KG1 (cell line): ENCODE measurements around the gene KRTAP4-12.
"Not testable (repeated sequence)": the region's sequence is repeated elsewhere in the genome, so short reads cannot be mapped to it uniquely, and the experiment has no call there.

Source experiments
- DNase-seq: peaks from one replicate; lab custom pipeline; 2025; lab: John Stamatoyannopoulos, UW

KRTAP4-12 gene

DNA sequence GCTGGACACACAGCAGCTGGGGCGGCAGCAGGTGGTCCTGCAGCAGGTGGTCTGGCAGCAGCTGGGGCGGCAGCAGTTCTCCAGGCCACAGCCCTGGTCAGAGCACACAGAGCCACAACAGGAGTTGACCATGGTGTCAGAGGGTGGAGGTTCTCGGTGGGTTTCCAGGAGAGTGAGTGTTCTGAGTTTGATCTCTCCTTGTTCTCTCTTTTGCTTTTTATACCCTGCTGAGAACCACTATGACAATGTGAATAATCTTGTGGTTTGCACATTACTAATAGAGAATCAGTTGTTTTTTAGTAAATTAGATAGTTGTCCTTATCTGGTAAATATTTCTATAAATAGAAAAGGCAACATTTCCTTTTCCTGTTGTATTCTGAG lies at the start of gene KRTAP4-12:
KRTAP4-12 (minus strand) TSS at position 192 of the 381 bp plus-strand sequence; CDS start at position 132, 60 bp downstream.
- not testable (repeated sequence) for DNase-seq

DNA sequence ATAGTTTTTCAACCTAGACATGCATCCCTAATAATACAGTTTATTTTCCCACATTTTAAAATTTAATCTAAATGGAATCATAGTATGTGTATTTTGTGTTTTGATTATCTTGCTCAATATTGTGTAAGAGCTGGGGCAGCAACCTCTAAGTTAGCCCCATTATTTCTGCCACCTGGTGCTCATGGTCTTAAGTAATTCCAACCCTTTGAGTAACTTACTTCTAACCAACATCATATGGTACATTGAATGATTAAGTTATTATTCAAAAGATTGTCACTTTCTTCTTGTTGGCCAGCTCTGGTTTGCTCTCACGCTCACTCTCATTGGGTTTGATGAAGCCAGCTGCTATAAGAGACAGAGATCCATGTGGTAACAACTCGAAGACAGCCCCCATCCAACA lies 47.9 kb upstream of the KRTAP4-12 start:
- DNase-seq: no peak

DNA sequence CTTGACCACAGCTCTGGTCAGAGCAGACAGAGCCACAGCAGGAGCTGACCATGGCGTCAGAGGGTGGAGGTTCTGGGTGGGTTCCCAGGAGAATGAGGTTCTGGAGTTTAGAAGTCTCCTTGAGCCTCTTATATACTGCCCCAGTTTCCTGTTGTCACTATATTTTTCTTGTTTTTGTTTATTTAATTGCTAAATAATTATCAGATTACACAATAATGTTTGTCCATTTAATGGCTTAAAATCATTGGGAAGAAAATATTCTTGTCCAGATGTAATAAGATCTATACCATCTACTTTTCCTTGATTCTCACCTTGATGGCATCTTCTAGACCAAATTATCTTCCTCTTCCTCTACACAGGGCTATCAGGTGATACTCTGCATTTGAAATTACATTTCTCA lies 44.1 kb upstream of the KRTAP4-12 start, which contains the start of gene KRTAP4-3:
KRTAP4-3 (minus strand) TSS at position 101 of the 400 bp plus-strand sequence; CDS start at position 52, 49 bp downstream.
- DNase-seq: no peak

DNA sequence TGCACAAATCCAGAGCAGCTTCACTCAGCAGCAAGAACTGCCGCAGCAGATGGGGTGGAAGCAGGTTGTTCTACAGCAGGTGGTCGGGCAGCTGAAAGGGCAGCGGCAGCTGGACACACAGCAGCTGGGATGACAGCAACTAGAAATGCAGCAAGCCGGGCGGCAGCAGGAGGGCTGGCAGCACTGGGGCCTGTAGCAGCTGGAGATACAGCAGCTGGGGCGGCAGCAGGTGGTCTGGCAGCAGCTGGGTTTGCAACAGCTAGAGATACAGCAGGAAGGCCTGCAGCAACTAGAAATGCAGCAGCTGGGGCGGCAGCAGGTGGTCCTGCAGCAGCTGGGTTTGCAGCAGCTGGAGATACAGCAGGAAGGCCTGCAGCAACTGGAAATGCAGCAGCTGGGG lies 43.6 kb upstream of the KRTAP4-12 start:
- DNase-seq: no peak

GRCh38 chr17:41163828-41164227 lies 39.8 kb upstream of the KRTAP4-12 start:
- no peak for DNase-seq

DNA sequence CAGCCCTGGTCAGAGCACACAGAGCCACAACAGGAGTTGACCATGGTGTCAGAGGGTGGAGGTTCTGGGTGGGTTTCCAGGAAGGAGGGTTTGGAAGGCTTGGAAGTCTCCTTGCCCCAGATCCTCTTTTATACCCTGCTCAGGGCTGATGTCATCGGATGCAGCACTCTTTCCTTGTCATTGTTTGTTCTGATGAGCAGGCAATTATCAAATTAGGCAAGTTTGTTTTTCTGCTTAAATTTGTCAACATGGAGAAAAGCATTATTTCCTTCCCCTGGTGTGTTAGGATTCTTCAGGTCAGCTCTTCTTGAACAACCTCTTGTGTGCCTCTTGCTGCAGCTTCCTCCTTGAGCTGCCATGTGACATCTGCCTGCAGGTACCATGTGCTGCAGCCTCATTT lies 36.7 kb upstream of the KRTAP4-12 start, which contains the start of gene KRTAP4-4:
KRTAP4-4 (minus strand) TSS at position 101 of the 400 bp plus-strand sequence; CDS start at position 44, 57 bp downstream.
- no peak for DNase-seq

DNA sequence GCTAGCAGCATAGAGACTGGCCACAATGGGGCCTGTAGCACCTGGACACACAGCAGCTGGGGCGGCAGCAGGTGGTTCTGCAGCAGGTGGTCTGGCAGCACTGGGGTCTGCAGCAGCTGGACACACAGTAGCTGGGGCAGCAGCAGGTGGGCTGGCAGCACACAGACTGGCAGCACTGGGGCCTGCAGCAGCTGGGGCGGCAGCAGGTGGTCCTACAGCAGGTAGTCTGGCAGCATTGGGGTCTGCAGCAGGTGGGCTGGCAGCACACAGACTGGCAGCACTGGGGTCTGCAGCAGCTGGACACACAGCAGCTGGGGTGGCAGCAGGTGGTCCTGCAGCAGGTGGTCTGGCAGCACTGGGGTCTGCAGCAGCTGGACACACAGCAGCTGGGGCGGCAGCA lies 36.2 kb upstream of the KRTAP4-12 start:
- DNase-seq: not testable (repeated sequence)

DNA sequence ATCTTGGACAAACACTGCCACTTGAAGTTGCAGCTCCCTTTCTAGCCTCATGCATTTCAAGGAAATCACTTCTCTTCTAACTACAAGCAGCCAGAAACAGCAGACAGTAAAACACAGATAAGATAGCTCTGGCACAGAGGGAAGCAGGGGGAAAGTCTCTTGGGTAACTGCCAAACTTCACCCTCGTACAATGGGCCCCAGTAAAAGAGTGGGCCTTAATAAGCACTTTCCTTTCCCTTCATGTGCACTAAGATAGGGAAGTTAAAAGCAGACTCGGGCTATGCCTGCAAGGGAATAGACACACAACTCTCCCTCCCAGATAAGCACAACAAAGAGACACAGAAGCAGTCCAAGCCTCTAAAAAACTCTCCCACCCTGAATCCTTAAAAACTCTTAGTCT lies 29.9 kb upstream of the KRTAP4-12 start:
- DNase-seq: no peak

DNA sequence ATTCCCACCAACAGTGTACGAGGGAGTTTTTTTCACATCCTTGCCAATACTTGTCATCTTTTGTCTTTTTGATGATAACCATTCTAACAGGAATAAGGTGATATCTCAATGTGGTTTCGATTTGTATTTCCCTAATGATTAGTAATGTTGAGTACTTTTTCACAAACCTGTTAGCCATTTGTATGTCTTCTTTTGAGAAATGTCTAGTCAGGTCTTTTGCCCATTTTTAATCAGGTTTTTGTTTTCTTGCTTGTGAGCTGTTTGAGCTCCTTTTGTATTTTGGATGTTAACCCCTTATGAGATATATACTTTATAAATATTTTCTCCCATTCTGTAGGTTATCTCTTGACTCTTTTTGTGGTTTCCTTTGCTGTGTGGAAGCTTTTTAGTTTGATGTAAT lies 27.5 kb upstream of the KRTAP4-12 start:
- no peak for DNase-seq

DNA sequence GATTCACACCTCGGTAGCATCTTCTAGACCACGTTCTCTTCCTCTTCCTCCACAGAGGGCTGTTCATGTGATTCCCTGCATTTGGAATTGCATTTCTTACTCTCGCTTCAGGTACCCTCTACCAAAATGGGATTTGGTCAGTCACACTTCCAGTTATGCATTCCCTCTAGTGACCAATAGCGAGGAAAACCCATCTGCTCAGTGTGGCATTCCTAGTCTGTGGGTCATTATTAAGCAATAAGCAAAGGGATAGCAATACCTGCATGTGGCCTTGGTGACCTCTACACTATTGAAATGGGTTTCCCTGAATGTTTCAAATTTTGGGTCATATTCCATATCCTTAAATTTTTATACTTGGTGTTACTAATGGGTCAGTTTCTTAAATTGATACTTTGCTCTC lies 26.0 kb upstream of the KRTAP4-12 start:
- no peak for DNase-seq

DNA sequence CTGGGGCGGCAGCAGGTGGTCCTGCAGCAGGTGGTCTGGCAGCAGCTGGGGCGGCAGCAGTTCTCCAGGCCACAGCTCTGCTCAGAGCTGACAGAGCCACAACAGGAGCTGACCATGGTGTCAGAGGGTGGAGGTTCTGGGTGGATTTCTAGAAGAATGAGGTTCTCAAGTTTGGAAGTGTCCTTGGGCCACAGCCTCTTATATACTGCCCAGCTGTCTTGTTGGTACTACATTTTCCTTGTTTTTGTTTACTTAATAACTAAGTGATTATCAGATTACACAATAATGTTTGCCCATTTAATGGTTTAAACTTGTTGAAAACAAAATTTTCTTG lies 25.6 kb upstream of the KRTAP4-12 start, which contains the start of gene KRTAP4-5:
KRTAP4-5 (minus strand) TSS at position 174 of the 334 bp plus-strand sequence; CDS start at position 116, 58 bp downstream.
- no peak for DNase-seq

DNA sequence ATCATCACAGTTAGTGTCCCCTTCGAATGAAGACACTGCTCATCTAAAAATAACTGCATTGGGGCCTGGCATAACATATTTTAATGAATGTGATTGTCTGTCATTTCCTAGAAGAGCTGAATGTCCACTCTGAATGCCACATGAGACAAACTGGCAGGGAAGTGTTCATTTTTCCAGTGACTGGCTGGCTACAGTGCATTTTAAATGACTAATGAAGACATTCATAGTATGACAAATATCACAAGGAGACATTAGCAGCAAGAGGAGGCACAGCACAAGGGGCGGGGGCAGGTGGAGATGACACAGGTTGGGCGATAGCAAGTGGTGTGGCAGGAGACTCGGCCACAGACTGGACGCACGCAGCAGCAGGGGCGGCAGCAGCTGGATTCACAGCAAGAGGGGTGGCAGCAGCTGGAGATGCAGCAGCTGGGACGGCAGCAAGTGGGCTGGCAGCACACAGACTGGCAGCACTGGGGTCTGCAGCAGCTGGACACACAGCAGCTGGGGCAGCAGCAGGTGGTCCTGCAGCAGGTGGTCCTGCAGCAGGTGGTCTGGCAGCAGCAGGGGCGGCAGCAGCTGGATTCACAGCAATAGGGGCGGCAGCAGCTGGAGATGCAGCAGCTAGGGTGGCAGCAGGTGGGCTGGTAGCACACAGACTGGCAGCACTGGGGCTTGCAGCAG lies 25.1 kb upstream of the KRTAP4-12 start:
- not testable (repeated sequence) for DNase-seq

DNA sequence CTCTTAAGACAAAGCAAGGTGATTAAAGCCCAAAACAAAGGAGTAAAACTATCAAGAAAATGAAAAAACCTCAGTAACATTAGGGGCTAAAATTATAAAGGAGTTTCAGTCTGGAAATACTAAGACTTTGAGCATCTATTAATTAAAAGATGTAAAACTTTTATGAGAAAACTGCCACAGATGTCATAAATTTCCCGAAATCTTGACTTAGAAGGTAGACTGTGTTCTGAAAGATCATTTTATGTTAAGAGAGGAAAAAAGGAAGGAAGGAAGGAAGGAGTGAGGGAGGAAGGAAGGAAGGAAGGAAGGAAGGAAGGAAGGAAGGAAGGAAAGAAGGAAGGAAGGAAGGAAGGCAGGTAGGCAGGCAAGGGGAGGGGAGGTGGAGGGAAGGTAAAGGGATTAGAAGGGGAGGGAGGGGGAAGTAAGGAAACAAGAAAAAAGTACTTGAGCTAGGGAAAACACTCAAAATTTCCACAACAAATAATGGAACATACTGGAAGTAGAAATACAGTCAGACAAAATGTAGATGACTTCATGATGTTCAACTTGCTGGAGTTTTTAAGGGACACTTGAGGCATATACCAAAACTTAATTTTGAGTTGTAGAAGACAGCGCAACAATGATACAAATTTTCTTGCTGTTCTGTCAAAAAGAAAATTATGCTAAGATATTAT lies 23.7 kb upstream of the KRTAP4-12 start:
- DNase-seq: no peak

DNA sequence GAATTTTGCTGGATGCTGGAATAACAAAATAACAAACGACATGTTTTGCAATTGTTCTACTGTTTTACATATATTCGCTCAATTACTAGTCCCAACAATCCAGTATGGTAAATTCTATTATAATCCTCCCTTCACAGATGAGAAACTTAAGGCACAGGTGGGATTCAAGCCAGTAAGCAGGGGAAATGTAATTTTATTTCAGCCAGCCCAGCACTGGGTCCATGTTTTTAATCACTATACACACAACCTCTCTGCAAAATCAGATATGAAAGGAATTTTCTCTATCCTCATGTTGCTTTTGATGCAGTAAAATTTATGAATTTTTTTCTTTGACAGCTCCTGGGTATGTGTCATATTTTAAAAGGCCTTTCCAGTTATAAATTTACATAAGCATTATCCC lies 21.3 kb upstream of the KRTAP4-12 start:
- no peak for DNase-seq

DNA sequence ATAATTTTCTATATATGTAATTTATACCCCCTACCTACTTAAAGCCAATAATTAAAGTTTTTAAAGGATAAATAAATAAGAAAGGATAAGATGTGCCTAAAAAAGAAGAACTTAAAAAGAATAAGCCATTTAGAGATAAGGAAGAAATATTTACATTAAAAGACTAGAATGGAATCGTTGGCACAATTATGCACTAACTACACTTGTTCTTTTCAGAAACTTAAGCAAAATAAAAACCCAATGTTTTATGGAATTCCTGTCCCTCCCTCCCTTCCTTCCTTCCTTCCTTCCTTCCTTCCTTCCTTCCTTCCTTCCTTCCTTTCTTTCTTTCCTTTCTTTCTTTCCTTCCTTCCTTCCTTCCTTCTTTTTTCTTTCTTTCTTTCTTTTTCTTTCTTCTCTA lies 20.9 kb upstream of the KRTAP4-12 start:
- DNase-seq: no peak

GRCh38 chr17:41141361-41141760 lies 17.4 kb upstream of the KRTAP4-12 start:
- no peak for DNase-seq

DNA sequence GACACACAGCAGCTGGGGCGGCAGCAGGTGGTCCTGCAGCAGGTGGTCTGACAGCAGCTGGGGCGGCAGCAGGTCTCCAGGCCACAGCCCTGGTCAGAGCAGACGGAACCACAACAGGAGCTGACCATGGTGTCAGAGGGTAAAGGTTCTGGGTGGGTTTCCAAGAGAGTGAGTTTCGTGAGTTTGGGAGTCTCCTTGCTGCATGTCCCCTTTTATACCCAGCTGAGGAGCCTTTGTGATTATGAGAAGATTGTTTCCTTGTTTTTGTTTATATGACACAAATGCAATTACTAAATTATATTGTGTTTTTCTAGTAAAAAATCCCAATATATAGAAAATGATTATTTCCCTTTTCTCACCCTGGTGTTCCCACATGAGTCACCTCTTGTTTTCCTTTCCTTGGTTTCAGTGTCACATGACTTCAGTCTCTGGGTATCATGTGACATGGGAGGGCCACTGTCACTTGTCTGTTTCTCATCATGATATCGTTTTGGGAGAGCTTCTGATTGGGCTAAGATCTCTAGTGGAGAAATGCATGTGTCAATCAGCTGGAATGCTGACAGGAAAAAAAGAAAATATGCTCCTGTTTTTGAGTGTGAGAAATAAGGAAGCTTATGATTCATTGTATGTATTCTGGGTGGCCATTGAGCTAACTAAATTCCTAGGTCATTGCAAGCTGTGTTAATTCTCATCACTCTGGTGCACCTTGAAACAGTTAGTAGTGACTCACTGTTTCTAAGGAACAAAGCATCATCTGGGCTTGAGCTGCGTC lies 16.6 kb upstream of the KRTAP4-12 start, which contains the start of gene KRTAP4-6:
KRTAP4-6 (minus strand) TSS at position 185 of the 772 bp plus-strand sequence; CDS start at position 128, 57 bp downstream.
- no peak for DNase-seq

DNA sequence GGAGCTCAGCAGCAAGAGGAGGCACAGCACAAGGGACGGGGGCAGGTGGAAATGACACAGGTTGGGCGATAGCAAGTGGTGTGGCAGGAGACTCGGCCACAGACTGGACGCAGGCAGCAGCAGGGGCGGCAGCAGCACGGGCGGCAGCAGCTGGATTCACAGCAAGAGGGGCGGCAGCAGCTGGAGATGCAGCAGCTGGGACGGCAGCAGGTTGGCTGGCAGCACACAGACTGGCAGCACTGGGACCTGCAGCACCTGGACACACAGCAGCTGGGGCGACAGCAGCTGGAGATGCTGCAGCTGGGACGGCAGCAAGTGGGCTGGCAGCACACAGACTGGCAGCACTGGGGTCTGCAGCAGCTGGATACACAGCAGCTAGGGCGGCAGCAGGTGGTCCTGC lies 15.9 kb upstream of the KRTAP4-12 start:
- not testable (repeated sequence) for DNase-seq

DNA sequence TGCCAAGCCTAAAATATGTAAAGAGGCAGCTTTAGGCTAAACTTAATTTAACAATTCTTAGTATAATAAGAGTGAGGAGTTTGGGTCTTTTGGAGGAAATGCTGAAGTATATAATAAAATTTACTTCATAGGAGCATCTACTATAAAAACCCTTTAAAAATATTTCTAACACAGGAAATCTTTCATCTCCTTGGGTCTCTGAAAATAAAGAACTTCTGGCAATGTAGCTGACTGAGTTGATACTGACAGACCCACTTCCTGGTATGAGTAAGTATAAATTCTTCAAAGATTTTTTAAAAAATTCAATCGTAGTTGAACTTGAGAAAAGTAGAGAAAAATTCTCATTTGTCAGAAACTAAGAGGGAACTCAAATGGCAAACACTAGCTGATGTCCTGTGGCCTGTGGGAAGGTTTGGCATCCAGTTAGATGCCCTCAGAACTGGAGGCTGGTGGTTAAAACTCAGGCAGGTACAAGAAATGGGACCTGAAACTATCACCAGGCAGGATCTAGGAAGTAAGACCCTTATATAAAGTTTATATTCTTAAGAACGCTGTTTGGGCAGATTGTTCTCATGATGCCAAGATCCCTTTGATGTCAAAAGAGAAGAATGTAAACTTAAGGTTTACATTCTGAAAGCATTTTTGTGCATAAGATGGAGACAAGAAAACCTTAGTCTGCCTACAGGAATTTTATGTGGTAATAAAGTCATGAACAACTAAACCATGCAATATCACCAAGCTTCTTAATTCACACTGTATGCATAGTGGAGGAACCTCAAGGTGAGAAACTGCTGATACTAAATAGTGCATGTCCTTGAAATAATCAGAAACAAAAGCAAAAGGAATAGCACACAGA lies 10.1 kb upstream of the KRTAP4-12 start:
- no peak for DNase-seq

DNA sequence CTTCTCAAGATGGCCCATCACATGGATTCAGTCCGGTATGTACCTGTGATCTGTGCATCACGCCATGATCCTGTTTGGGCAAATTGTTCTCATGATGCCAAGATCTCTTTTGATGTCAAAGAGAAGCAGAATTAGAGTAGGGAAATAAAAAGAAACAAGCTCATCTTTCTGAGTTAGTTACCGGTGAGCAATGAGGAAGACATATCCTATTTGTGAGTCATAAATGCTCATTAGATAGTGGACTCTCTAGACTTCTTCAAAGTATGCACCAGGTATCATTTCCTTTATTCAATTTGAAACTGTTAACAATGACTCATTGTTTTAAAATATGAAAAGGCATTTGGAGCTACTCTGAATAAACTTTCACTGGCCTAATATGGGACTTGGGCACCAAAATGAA lies 8.0 kb upstream of the KRTAP4-12 start:
- no peak for DNase-seq

DNA sequence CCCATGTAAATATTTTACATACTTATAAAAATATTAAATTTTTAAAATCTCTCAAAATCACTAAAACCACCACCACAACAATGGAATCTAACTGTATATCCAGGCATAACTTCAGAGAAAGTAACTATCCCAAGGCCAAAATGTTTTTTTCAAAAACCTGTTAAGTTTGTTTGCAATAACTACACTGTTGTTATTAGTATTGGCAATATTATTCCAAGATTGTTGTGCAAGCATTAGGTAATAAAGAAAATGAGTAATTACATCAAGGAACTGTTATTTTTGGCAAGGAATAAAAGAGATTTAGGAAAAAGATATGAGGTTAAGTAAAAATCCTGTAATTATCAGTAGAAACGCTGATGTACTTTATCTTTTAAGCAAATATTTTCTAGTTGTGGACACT lies 3.4 kb upstream of the KRTAP4-12 start:
- DNase-seq: no peak

GRCh38 chr17:41126412-41126811 lies 2.4 kb upstream of the KRTAP4-12 start:
- DNase-seq: no peak
